B cell (primary cell): Measurements from ENCODE around the gene PROC. TPM values are rescaled to one million over a fixed set of nuclear protein-coding genes. Genes with fewer than 3 reads are reported as not detected.
A peak's percentile ranks its signal among the peaks of the same experiment; 100 is the strongest.

ENCODE experiments used
- ATAC-seq: fragments of 200-7000 bp; cut with Tn5 transposase; one replicate; pipeline ENCODE4 v1.10.0; 2021; ENCODE audit warnings: low read depth, mild to moderate bottlenecking, moderate number of reproducible peaks, moderate library complexity
- CTCF ChIA-PET: fragments of 350-600 bp; sonication (Branson Sonifier 250); formaldehyde crosslinking; loops from one replicate; lab custom pipeline; 2021; ENCODE audit warnings: antibody characterized with exemption, inconsistent platforms; lab: Charles Lee
- POLR2A ChIA-PET: fragments of 350-600 bp; sonication (Branson Sonifier 250); formaldehyde crosslinking; loops from one replicate; lab custom pipeline; 2021; ENCODE audit warnings: antibody characterized with exemption; lab: Charles Lee
- DNase-seq: peaks from one replicate; pipeline ENCODE4 v3.0.0; 2013
- H2AFZ ChIP-seq: 2 replicates; pipeline ENCODE4 v1.6.1; 2012; ENCODE audit warnings: mild to moderate bottlenecking, low read depth, low read length; ENCODE audit not compliant: insufficient read depth, poor library complexity, severe bottlenecking
- H3K27ac ChIP-seq, 2 donors: 1 replicate in 1 of 2; 2 replicates in 1 of 2; pipeline ENCODE4 v1.5.1; 2012 to 2013; ENCODE audit warnings: low read length in 2 of 2, mild to moderate bottlenecking in 2 of 2, moderate library complexity in 1 of 2
- H3K27me3 ChIP-seq, 4 experiments: fragments of 200-600 bp in 1 of 4; sonication (generic) in 1 of 4; replicated peaks in 1 of 4; 1 replicate in 2 of 4; 2 replicates in 2 of 4; pipeline versions ENCODE4 v1.6.1 to v1.7.0; 2013 to 2016; ENCODE audit warnings: low read length in 3 of 4, mild to moderate bottlenecking in 2 of 4, mixed read lengths in 1 of 4, moderate library complexity in 1 of 4; ENCODE audit not compliant: insufficient read depth in 4 of 4, control insufficient read depth in 3 of 4; ENCODE audit errors: control extremely low read depth in 1 of 4
- H3K36me3 ChIP-seq, 2 experiments: replicated peaks in 1 of 2; 1 replicate in 1 of 2; 2 replicates in 1 of 2; pipeline versions ENCODE4 v1.6.1 to v1.7.1; 2013; ENCODE audit warnings: low read length in 1 of 2; ENCODE audit not compliant: insufficient read depth in 2 of 2, control insufficient read depth in 1 of 2; ENCODE audit errors: control extremely low read depth in 1 of 2, extremely low read depth in 1 of 2
- H3K4me1 ChIP-seq, 2 donors: fragments of 200-600 bp in 1 of 2; sonication (generic) in 1 of 2; 1 replicate in 1 of 2; 2 replicates in 1 of 2; pipeline versions ENCODE4 v1.5.1 to v1.6.1; 2013 to 2017; ENCODE audit warnings: low read length in 2 of 2; ENCODE audit not compliant: control insufficient read depth in 2 of 2, insufficient read depth in 2 of 2
- H3K4me2 ChIP-seq: replicated peaks from 2 replicates; pipeline ENCODE3; 2012; ENCODE audit warnings: mild to moderate bottlenecking, low read depth, low read length; ENCODE audit not compliant: poor library complexity, severe bottlenecking
- H3K4me3 ChIP-seq, 5 experiments: fragments of 200-600 bp in 1 of 5; sonication (generic) in 1 of 5; 1 replicate in 3 of 5; 2 replicates in 2 of 5; pipeline versions ENCODE4 v1.5.1 to v1.7.0; 2011 to 2016; ENCODE audit warnings: low read length in 4 of 5, mild to moderate bottlenecking in 4 of 5, low read depth in 2 of 5, control low read depth in 1 of 5, moderate library complexity in 1 of 5; ENCODE audit not compliant: insufficient read depth in 1 of 5; ENCODE audit errors: control extremely low read depth in 1 of 5, extremely low read depth in 1 of 5
- H3K79me2 ChIP-seq: fragments of 200-600 bp; sonication (generic); one replicate; pipeline ENCODE4 v1.6.0; 2016; ENCODE audit warnings: low read length; ENCODE audit not compliant: control insufficient read depth, insufficient read depth
- H3K9ac ChIP-seq: fragments of 200-600 bp; sonication (generic); 2 replicates; pipeline ENCODE4 v1.6.1; 2017; ENCODE audit warnings: mild to moderate bottlenecking, low read length, moderate library complexity
- H3K9me3 ChIP-seq, 3 donors: one replicate each; pipeline versions ENCODE4 v1.6.1 to v1.7.1; 2013; ENCODE audit warnings: low read length in 2 of 3; ENCODE audit not compliant: control insufficient read depth in 2 of 3, insufficient read depth in 1 of 3; ENCODE audit errors: control extremely low read depth in 1 of 3
- H4K20me1 ChIP-seq: 2 replicates; pipeline ENCODE4 v1.6.0; 2012; ENCODE audit warnings: mild to moderate bottlenecking, low read length; ENCODE audit not compliant: insufficient read depth, control insufficient read depth, poor library complexity, severe bottlenecking
- H3K27ac Mint-ChIP-seq: one replicate; pipeline ENCODE4 v1.8.0; 2021; ENCODE audit warnings: mixed read lengths
- H3K27me3 Mint-ChIP-seq: one replicate; pipeline ENCODE4 v1.8.0; 2021; ENCODE audit warnings: mixed read lengths
- H3K4me1 Mint-ChIP-seq: one replicate; pipeline ENCODE4 v1.8.0; 2021; ENCODE audit warnings: mixed read lengths
- H3K4me3 Mint-ChIP-seq: one replicate; pipeline ENCODE4 v1.8.0; 2021; ENCODE audit warnings: mixed read lengths
- H3K9me3 Mint-ChIP-seq: one replicate; pipeline ENCODE4 v1.8.0; 2022; ENCODE audit warnings: mixed read lengths; ENCODE audit not compliant: insufficient read depth
- CTCF ChIP-seq: fragments of 200-600 bp; IDR thresholded peaks from one replicate; pipeline ENCODE4 v1.8.0; 2022; ENCODE audit warnings: antibody characterized with exemption, mild to moderate bottlenecking
- EZH2 ChIP-seq: IDR thresholded peaks from 2 replicates; pipeline ENCODE4 v1.6.1; 2012; ENCODE audit warnings: borderline replicate concordance, low read depth, mild to moderate bottlenecking, moderate library complexity, low read length; ENCODE audit not compliant: insufficient read depth, poor library complexity, severe bottlenecking
- WGBS: methylation state at CpG from one replicate; pipeline ENCODE4 v1.1.5; 2013; ENCODE audit warnings: missing lambda C conversion rate; ENCODE audit not compliant: insufficient coverage; 5-methylcytosine and 5-hydroxymethylcytosine counted together
- intact Hi-C: fragments of 100-400 bp; cut with micrococcal nuclease; formaldehyde crosslinking; loops from one replicate; pipeline ENCODE4 v1.10.0; 2022
- polyA plus RNA-seq: library from polyadenylated mRNA; depleted of rRNA; stranded (reverse); fragments of >200 nt; gene quantifications from 2 replicates; pipeline ENCODE4 v1.2.3, GENCODE V29; 2012
- total RNA-seq, 2 donors: library from RNA; stranded (reverse); fragments of 120-200 nt in 1 of 2; gene quantifications; 1 replicate in 1 of 2; 2 replicates in 1 of 2; pipeline versions ENCODE4 v1.2.3 to v1.2.4, GENCODE V29; 2013 to 2022

PROC gene
- total and polyA plus RNA-seq, 2 donors (not counting 1 experiment from before 2014, with no cell fraction given) = 0.40 TPM; not detected in 1

GRCh38 chr2:127389778-127390435 is 28.3 kb upstream of the PROC start:
- DNase-seq (peak; percentile 84), ATAC-seq (peak; percentile 5)
- peak overlapping the region; percentile 85 for H3K4me3 Mint-ChIP-seq
- no peaks in the 10 kb centered on the region for H3K27me3 Mint-ChIP-seq
- Histone ChIP-seq H4K20me1 (peaks cover 22% of the 10 kb centered on the region), H3K4me1 (peaks cover 45 to 48% of the 10 kb centered on the region in 2 donors), H3K27me3 (no peaks in the 10 kb centered on the region), H2AFZ (peak overlapping the region; percentile 17), H3K4me2 (peak overlapping the region; percentile 89), H3K9ac (peak overlapping the region; percentile 79), H3K36me3 (no peaks in the 10 kb centered on the region), H3K4me3 (peak overlapping the region in 2 of 5 experiments; percentile 1 to 30), H3K27ac (peak overlapping the region; percentile 97 to 99), H3K9me3 (no peaks in the 10 kb centered on the region), H3K79me2 (peaks cover 27% of the 10 kb centered on the region)
- POLR2A ChIA-PET = interaction anchor here (0.5 to 1.7 kb wide), 6 partner anchors 14 to 96 kb away, joined by 3 to 5 read pairs (median 3); partner anchors contain the start of gene ERCC3
- no CpG with 5 or more reads among the region's 5 CpGs for WGBS
- H3K27ac Mint-ChIP-seq = peak overlapping the region; percentile 99
- TF ChIP-seq CTCF = no peak
- no peak for TF ChIP-seq EZH2
- CTCF ChIA-PET = interaction anchor here (1.0 to 2.3 kb wide), 6 partner anchors 18 to 89 kb away, joined by 3 to 22 read pairs (median 6); no protein-coding TSS in a partner anchor
- H3K4me1 Mint-ChIP-seq = peaks cover 64% of the 10 kb centered on the region
- intact Hi-C loops = loop anchor here (2.0 to 10.0 kb wide), 4 partner anchors 305 to 702 kb away; partner anchors contain the start of genes SAP130, SFT2D3 and UGGT1
- no peaks in the 10 kb centered on the region for H3K9me3 Mint-ChIP-seq
